ENCODE measurements around the gene HOXB3.

DNA sequence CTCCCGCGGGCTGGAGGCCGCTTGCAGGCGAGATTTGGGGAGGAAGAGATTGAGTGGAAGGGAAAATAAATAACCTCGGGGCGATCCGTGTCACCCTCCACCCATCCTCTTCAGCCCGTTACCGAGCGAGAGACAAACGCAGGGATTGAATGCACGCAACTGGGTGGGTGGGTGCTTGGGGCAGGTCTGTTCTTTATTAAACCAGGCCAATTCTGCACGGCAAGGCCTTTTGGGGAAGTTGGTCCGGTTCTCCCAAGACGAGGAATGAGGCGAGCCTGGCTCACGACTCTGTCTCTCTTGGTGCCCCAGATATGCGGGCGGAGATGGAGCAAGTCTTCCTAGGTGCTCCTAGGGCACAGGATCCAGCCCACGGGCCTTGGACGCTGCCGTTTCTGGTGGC lies 21.2 kb upstream of the HOXB3 start:
- TF ChIP-seq, protein P1, sequence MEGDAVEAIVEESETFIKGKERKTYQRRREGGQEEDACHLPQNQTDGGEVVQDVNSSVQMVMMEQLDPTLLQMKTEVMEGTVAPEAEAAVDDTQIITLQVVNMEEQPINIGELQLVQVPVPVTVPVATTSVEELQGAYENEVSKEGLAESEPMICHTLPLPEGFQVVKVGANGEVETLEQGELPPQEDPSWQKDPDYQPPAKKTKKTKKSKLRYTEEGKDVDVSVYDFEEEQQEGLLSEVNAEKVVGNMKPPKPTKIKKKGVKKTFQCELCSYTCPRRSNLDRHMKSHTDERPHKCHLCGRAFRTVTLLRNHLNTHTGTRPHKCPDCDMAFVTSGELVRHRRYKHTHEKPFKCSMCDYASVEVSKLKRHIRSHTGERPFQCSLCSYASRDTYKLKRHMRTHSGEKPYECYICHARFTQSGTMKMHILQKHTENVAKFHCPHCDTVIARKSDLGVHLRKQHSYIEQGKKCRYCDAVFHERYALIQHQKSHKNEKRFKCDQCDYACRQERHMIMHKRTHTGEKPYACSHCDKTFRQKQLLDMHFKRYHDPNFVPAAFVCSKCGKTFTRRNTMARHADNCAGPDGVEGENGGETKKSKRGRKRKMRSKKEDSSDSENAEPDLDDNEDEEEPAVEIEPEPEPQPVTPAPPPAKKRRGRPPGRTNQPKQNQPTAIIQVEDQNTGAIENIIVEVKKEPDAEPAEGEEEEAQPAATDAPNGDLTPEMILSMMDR (IDR thresholded peaks at IDR 0.05) = no peak
- TF ChIP-seq POLR2A (IDR thresholded peaks at IDR 0.05) (no peak), POLR2AphosphoS5 (IDR thresholded peaks at IDR 0.05) (peak in 1 of 3 donors; percentile 2), EP300 (IDR thresholded peaks at IDR 0.05; ENCODE audit: low read depth) (no peak)

Measured in transverse colon (tissue), 4 donors.